Hypothalamus (tissue), 51 donors: ENCODE measurements around the gene LRP1B.

Source experiments
- DNase-seq, 51 donors: peaks; one replicate each; lab custom pipeline; 2025; lab: John Stamatoyannopoulos, UW

The LRP1B gene

DNA sequence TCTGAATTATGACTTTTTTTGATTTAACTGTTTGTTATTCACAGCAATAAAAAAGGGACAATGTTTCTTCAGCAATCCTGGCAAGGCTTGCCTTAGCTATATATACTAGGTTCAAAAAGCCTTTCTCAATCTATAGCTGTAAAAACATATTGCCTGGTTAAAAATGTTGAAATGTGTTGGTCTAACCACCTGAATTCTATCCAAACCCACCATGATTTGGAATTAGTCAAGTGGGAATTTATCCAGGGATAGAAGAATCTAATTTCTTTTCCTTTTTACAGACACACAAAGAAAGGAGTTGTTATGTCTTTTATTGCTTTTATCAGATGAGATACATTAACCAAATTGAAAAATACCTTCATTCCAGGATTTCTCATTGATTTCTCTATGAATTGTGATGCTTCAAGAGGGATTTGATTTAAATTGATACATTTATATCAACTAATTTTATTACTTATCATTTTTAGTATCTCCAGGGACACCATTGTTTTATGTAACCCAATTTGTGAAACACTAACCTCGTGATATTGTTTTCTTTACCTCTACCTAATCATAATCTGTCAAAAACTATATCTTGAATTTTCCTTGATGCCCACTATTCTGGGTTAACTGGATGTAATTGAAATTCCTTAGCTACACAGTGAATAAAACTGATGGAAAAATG is 88.1 kb downstream of the LRP1B start:
- DNase-seq: no peak

- no peak for DNase-seq
Observed at GRCh38 chr2:142041996-142042395, 88.8 kb downstream of the LRP1B start.

- DNase-seq: no peak
Observed at GRCh38 chr2:142041105-142041504, 89.7 kb downstream of the LRP1B start.

DNA sequence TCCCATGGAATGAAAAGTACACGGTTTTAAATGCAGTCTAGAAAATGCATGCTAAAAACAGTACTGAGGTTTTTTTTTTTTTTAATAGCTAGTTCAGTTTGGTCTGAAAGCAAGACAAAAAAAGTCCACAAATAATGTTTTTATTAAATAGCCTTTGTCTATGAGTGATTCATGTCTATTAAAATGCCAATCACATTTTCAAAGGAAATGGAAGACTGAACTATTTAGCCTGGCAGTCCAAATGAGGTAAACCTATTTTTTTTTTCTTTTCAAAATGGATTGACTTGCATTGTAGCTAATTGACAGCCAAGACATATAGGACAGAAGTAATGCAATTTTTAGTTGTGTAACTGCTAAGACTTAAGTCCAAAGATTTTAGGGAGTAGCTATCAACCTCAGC is 90.3 kb downstream of the LRP1B start:
- DNase-seq: no peak

- DNase-seq: no peak
Observed at GRCh38 chr2:142038826-142039225, 92.0 kb downstream of the LRP1B start.

GRCh38 chr2:142037744-142038143 is 93.1 kb downstream of the LRP1B start:
- DNase-seq: peak in 1 of 51 donors; percentile 1

DNA sequence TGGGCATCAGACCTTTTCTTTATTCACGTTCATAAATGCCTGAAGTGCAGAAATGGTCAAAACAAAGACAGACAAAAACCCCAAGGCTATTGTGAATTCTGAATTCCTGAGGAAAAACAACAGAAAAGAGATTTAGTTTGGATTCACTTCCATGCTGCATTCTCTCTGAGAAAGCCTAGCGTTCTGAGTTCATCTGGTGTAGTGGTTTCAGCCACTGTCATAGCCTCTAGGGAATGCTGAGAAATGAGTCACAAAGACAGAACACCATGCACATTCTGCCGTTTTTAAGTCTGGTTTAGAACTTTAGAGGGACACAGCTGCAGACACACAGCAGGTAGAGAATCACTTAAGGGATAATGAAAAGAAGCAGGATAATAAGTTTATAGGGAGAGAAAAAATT is 93.8 kb downstream of the LRP1B start:
- DNase-seq: peak in 2 of 51 donors; percentile 3 to 11

DNA sequence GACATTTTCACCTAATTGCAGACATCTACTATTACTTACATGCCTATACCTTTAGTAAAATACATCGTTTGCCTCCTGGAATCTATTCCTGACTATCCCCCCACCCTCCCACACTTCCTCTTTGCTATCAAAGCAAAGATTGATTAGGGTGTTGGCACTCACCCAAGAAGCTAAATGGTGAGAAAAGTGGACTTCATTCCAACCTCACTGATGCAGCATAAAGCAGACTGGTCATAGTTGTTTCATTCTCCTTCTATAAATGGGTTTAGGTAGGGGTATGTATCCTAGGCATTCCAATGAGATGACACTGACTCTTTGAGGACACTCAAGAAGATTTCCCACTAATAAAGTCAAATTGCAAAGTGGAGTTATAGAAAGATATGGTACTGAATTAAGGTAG is 97.4 kb downstream of the LRP1B start:
- DNase-seq: no peak

- DNase-seq: no peak
Observed at GRCh38 chr2:142031656-142032055, 99.2 kb downstream of the LRP1B start.

GRCh38 chr2:142030735-142031134 is 100.1 kb downstream of the LRP1B start:
- DNase-seq: no peak

DNA sequence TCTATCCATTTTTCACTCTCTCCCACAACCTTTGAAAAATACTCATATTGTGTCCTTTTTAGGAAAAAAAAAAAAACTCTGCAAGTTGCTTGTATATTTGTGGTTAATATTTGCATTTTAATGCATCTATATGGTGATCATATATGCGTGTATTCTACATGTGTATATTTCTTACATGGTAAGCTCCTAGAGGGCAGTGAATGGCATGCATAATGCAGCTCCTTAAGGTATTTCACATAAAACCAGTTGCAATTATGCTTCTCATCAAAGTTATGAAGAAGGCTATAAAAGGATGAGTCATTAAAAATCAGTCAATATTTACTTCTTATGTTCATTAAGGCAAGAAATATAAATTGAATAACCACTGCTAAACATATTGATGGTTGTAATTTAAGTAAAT is 100.8 kb downstream of the LRP1B start:
- no peak for DNase-seq

- no peak for DNase-seq
Observed at GRCh38 chr2:142025394-142025793, 105.4 kb downstream of the LRP1B start.

- DNase-seq: no peak
Observed at GRCh38 chr2:142020368-142020767, 110.4 kb downstream of the LRP1B start.

DNA sequence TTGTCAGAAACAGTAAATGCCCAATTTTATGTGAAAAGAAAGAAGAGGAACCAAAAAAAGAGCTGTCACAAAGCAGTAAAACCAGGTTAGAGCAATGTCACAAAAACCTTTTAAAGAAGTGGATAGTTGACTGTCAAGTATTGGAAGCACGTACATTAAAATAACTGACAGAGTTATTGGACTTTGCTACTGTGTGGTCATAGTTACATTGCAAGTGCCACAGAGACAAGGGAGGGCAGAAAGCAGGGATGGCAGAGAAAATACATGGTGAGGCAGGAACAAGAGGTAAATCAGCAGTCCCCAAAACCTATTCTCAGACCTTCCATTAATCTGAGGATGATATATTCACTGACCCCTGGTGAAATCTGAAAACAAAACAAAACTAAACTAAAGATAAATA is 116.3 kb downstream of the LRP1B start:
- no peak for DNase-seq

GRCh38 chr2:142012797-142013196 is 118.0 kb downstream of the LRP1B start:
- DNase-seq: no peak

- peak in 2 of 51 donors; percentile 16 to 28 for DNase-seq
Observed at GRCh38 chr2:142010477-142011270, 120.1 kb downstream of the LRP1B start.

DNA sequence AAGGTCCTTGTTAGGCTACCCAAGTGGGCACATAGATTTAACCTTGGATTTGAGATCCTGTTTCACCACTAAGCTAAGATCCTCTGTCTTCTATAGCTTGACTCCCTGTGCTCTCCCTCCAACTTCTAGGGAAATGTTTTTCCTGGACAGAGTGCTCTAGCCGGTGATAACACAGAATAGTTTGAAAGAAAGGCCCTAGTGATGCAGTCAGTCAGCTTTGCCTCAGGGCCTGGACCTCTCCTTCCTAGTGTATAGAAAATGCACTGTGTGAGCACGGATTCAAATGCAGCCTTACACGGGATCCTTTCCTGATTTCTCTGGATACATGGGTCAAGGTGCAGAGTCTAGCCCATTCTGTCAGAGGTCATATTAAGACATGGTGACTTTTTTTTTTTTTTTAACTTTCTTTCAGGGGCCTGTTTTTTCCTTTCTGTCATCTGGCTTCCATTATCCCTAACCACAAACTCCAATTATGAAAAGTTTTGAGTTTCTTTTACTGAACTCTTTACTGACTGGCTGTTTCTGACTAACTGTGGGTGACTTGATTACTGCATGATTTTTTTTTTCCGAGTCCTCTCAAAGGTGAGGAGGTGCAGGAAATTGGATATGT is 122.6 kb downstream of the LRP1B start:
- DNase-seq: no peak

DNA sequence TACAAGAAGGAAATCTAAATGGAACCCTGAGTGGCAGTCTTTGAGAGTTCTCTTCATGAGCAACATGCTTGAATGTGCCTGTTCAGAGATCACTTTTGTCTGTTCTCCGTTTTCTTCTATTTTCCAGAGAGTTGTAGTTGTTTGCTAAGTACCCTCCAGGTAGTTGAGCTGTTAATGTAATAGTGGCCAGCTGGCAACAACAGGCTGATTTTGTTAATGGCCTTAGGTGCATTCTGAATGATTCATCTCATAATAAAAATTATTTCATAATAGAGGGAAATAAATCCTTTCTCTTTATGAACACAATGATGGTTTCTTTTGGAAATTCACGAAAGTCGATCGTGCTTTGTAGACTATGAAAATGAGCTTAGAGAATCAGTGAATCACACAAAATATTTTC is 136.8 kb downstream of the LRP1B start:
- no peak for DNase-seq

DNA sequence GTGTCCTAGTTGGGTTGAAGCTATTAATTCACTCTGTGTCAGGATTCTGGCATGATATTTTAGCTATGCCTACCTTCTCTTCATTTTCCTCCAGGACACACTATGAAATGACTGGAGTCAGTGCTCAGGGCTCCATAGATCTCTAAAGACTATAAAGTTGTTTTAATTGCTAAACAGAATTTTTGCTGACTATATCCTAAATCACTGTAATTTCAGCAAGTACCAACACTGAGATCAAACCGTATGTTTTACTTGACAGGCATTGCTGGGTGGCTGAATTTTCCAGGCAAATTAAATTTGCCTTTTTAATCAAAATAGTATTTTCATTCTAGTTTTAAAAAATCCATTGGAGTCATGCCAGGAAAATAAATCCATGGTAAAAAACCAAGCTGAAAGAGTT is 138.1 kb downstream of the LRP1B start:
- DNase-seq: no peak

DNA sequence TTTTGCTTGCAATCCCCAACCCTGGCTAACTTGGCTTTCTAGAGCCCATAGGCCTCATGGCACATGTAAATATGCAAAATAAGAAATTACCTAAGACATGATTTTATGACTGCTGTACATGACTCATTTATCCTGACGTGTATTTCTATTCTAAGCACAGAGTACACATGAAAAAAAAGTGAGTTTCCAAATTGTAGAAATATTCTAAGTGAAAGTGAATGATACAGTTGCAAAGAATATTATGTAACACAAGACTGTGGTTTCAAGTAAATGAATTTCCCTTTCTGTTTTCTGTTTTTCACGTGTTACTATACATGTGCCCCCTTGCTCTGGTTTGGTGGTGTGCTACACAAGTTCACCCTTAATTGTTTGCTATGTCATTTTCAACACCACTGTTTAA is 162.4 kb downstream of the LRP1B start:
- DNase-seq: no peak

- no peak for DNase-seq
Observed at GRCh38 chr2:141967980-141968379, 162.8 kb downstream of the LRP1B start.

DNA sequence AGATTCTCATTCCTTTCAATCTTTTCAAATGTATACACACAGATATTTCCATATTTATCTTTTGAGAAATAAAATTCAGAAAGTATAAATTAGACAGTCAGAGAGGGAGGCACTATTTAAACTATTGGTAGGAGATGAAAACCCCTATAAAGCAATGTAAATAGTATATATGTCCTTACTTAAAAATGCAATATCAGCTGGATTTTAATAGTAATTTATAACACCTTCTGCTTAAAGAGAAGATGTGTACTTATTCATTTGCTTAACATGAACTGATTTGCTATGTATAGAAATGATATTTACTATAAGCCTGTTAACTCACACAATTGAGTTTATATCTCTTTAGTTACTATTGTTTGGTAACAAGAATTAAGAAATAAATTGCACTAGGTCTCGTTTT is 163.3 kb downstream of the LRP1B start:
- DNase-seq: no peak
